Measurements from ENCODE around the gene SPPL3.

SPPL3 gene

DNA sequence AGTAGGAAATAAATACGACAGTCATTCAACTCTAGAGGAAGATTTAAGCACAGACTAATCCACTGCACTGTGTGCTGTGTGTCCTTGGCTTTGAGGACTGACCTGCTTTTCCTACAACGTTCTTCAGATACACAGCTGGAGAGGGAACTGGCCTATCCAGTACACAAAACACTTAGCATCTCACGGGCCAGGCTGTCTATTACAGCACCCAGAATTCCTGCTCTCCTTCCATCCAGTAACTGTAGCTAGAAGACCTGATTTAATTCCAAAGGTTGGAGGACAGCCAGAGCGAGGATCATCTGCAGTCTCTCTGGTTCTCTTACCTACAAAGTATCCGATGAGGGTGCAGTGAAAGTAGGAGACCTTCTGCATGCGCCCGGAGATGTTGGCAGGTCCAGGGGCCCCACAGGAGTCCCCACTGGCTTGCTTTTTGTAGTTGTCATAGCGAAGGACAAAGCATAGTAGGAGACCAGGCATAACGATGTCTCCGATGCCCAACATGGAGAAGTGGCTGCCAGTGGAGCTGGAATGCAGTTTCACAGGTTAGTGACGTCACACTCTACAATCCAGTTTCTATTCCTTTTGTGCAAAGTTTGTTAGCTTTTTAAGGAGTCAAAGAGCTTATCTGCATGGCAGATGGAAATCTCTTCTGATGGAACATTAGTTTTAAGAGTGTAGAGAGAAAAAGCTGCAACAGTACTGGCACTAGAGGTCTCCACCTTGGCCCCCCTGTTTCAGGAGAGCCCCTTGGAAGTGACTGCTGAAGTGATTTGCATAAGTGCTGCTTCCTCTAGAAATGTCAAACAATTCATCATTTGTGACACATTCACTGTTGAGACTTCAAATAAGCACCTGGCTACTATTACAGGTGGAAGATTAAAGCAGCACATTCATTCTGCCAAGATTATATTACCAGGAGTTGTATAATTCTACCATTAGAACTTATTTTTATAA is 136.8 kb downstream of the SPPL3 start:
- FAIRE-seq = no peak

DNA sequence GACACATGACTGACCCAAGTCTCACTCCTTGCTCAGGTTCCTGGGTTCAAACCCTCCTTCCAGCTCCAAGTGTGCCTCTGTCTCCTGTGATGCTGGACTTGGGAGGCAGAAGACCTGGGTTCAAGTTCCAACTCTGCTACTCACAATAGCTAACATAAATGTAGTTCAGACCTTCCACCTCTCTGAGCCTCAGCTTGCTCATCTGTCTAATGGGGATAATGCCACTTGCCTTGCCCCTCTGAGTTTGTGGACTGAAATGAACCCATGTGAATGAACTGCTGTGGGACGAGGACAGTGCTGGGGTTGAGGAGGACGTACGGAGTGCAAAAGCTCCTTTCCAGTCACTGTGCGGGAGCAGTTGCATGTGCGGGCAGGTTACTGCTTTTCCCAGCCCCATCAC is 137.6 kb downstream of the SPPL3 start:
- FAIRE-seq = no peak

- no peak for FAIRE-seq
Observed at GRCh38 chr12:120764816-120765215, 139.3 kb downstream of the SPPL3 start.

GRCh38 chr12:120763250-120763649 is 140.9 kb downstream of the SPPL3 start:
- no peak for FAIRE-seq

DNA sequence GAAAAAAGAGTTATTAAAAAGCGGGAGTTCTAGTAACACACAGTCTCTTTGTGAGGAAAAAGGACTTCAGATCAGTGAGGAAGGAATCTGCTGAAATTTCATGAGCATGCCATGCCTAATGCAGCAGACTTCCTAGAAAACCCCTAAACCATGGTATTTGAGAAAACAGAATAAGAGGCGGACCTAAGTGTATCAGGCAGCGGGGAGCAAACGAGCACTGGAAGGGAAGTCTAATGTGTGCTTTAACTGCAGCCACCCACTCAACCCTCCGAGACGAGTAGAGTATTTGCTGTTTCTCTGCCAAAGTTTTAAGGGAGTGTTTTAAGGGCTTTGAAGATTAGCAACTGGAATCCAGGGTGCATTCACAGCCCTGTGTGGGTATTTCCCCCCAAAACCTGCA is 142.1 kb downstream of the SPPL3 start:
- FAIRE-seq = no peak

GRCh38 chr12:120761519-120761934 is 142.6 kb downstream of the SPPL3 start:
- no peak for FAIRE-seq

GRCh38 chr12:120760349-120761254 is 143.6 kb downstream of the SPPL3 start:
- no peak for FAIRE-seq

GRCh38 chr12:120759591-120760348 is 144.4 kb downstream of the SPPL3 start:
- FAIRE-seq = no peak

DNA sequence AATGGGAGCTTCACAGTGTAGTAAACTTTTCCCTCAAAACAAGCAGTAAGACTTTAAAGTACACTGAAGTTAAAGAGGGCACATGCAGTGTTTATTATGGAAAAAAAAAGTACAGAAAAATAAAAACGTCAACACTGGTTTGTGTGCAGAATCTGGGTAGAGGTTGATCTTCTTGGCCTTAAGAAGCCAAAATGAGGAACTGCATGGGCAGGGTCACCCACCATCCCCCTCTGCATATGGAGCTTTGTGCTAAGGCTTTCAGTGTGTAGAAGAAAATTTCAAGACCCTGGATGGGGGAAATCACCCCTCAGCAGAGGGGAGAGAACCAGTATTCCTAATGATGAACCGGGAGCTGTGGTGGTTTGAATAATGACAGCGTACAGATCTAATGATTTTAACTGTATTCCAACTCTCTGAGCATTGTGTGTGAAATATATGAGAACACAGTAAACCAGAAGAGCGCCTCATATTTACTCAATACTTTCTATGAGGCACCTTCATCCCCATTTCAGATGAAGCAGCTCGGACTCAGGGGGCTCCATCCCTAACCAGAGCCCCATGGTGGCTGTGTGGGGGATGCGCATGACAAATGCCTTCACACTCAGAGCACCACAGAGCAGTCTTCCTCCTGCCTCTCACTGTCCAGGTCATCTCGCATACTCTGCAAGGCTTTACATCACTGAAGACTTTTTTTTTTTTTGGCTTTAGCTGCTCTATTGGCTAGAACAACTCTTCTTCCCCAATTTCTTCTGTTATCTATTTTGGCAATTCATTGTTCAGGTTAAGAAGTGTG is 145.2 kb downstream of the SPPL3 start:
- no peak for FAIRE-seq

DNA sequence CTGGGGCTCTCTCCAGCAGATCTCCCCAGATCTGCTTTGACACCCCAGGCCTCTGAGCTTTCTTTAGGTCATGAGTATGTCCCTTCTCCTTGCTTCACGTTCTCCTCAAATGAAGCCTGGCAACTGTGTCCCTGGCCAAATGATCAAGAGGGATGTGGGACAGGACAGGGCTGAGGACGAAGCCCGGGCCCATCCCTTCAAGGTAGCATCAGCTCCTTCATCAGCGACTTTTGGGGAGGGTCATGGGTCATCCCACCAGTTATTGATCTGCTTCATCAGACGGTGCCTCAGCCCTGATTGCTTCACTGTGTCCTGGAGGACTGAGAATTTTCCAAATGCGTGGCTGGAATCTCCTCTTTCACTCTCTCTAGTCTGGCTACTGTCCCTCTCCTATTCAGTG is 146.2 kb downstream of the SPPL3 start:
- no peak for FAIRE-seq

DNA sequence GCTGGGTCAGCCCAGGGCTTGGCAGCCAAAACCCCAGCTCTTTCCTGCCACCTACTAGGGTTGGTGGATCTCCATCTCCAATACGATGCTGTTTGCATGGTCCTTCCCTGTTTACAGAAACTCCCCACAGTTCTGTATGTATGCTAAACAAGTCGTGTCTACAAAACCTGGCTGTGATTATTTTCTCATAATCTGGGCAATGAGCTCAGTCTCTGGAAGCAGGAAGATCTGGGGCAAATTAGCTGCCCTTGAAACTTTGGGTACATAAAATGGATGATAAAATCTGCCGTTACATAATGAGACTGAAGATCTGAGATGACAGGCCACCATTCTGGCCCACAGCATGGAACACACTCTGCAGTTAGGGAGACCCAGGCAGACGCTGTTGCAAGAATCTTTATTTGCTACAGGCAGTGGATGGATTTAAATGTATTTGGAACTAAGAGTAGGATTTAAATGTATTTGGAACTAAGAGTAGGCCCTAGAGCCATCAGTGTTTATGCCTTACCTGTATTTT is 146.9 kb downstream of the SPPL3 start:
- FAIRE-seq = no peak

- FAIRE-seq = no peak
Observed at GRCh38 chr12:120755269-120755668, 148.9 kb downstream of the SPPL3 start.

DNA sequence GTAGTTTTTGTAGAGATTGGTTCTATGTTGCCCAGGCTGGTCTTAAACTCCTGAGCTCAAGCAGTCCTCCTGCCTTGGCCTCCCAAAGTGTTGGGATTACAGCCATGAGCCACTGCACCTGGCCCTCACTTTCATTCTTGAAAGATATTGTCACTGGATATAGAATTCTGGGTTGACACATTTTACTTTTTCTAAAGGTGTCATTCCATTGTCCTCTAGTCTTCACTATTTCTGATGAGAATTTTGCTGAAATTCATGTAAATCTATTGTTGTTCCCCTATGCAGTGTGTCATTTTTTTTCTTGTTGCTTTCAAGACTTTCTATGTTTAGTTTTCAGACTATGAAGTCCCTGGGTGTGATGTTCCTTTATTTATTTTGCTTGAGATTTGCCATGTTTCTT is 149.4 kb downstream of the SPPL3 start:
- FAIRE-seq = no peak

DNA sequence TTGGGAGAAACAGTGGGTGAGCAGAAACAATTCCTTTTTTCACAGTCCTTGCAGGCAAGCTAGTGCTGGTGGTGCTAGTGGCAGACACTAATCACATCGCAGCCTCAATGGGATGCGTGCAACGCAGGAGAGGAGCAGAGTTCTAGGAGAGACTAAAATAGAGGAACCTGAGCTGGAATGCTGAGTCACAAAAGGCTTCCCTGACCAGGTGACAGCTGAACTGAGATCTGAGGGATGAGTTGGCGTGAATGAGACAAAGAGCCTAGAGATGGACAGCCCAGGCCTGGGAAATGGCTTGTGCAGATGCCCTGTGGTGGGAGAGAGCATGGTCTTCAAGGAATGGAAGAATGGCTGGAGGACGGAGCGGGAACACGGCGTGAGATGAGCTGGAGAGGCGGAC is 152.8 kb downstream of the SPPL3 start:
- no peak for FAIRE-seq

DNA sequence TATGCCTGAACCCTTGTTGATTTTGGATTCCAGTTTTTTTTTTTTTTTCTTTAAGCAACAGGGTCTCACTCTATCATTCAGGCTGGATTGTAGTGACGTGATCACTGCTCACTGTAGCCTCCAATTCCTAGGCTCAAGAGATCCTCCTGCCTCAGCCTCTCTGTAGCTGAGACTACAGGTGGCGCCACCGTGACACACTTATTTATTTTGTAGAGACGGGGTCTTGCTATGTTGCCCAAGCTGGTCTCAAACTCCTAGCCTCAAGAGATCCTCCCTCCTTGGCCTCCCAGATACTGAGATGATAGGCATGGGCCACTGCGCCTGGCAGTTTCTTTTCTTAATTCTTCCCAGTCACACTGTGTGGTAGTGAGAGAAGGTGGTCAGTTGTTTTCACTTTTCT is 153.4 kb downstream of the SPPL3 start:
- no peak for FAIRE-seq

- no peak for FAIRE-seq
Observed at GRCh38 chr12:120749256-120749655, 154.9 kb downstream of the SPPL3 start.

DNA sequence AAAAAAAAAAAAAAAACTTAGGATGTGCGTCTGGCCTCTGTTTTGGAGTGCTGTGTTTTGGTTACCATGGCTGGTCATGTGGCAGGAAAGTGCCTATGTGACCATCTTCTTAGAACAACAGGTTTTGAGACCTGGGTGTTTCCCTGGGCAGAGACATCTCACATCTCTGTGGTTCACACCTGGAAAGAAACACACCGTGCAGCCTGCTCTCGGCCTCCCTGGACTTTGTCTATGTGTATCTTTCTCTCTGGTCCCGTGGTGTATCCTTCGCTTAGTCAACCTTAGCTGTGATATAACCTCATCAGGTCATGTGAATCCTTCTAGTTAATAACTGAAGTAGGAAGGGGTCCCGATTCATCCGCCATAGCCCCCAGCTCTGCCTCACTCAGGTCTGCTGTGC is 155.9 kb downstream of the SPPL3 start:
- FAIRE-seq = no peak

- FAIRE-seq = no peak
Observed at GRCh38 chr12:120744922-120745493, 159.2 kb downstream of the SPPL3 start.

GRCh38 chr12:120741476-120742421 is 162.4 kb downstream of the SPPL3 start:
- FAIRE-seq = no peak

- no peak for FAIRE-seq
Observed at GRCh38 chr12:120740871-120741270, 163.3 kb downstream of the SPPL3 start.
